OCI-LY7 (cell line): Measurements from ENCODE around the gene LMBRD2.

Source experiments
- CTCF ChIP-seq: fragments of 200-600 bp; sonication (generic); conservative IDR thresholded peaks from 2 replicates; pipeline ENCODE4 v1.5.1; 2014; ENCODE audit warnings: mild to moderate bottlenecking, antibody characterized with exemption, low read length, moderate library complexity, mixed read lengths
- EZH2phosphoT487 ChIP-seq: fragments of 200-600 bp; sonication (generic); IDR thresholded peaks from 2 replicates; pipeline ENCODE4 v1.6.1; 2018; ENCODE audit warnings: low read depth, borderline replicate concordance, mild to moderate bottlenecking, mixed run types, antibody characterized with exemption, low read length, moderate library complexity, mixed read lengths

DNA sequence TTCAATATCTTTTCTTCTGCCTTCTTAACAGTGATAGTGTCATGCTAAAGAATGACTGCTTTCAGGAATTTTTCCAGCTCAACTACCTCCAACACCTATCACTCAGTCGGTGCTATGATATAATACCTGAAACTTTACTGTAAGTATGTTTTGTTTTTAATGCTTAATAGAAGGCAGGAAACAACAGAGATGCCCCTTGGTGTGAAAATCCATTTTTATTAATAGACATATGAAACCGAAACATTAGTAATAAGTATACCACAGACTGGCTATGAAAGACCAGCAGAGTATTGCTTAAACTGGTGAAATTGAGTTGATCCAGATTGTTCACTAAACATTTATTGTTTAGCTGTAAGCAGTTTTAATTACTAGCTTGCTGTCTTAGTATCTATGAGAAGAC is 25.5 kb upstream of the LMBRD2 start:
- no peak for TF ChIP-seq CTCF
- TF ChIP-seq EZH2phosphoT487: no peak
